ENCODE results near the gene NME3. TPM values are rescaled to one million over a fixed set of nuclear protein-coding genes. Genes with fewer than 3 reads are reported as not detected.

Gene NME3
- total and polyA plus RNA-seq, 12 donors: 0.95 to 1,073 (median 181) TPM

DNA sequence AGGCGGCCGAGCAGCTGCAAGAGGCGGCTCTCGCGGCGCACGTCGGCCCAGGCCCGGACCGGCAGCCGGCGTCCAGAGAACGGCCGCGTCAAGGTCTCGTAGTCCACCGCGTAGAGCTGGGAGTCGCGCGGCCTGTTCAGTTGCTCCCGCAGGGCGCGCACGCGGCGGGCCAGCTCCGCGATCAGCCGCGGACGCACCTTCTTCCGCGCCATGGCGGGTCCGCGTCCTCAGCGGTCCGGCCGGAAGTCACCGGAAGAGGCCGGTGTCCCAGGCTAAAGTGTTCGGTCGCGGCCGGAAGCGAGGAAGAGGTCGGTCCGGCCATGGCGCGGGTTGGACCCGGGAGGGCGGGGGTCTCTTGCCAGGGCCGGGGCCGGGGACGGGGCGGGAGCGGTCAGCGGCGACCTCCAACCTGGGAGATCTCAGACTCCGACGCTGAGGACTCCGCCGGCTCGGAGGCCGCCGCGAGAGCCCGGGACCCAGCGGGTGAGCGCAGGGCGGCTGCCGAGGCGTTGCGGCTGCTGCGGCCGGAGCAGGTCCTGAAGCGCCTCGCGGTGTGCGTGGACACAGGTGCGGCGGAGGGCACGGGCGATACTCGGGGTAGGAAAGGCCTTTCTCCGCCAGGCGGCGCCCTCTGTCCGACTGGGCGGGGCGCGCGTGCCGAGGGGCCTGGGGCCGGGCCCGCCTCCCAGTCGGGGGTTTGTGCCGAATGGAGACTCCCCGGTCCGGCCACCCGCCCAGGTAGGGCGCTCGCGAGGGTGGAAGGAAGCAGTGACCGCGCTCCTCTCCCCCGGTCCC is 1.8 kb upstream of the NME3 start, which contains the start of gene MRPS34:
MRPS34 (minus strand) TSS at position 227 of the 795 bp plus-strand sequence; CDS start at position 212, 15 bp downstream.
- Histone ChIP-seq H3K27me3 (no peaks in the 10 kb centered on the region), H3K36me3 (replicated peaks in 1 of 2) (peaks cover 0 to 40% of the 10 kb centered on the region in 2 donors), H3K4me1 (replicated peaks in 1 of 2) (peaks cover 26 to 36% of the 10 kb centered on the region in 2 donors), H3K4me3 (peak within 1 kb of the TSS; percentile 11 to 99 (median 64)), H3K9me3 (replicated peaks in 1 of 3) (no peaks in the 10 kb centered on the region), H3K27ac (peak within 1 kb of the TSS; percentile 79 to 93 (median 91))
- 0 to 1% (median 0%) methylated on average over 13 to 108 of the region's 108 CpGs; no CpG with 5 or more reads in 1 of the 4 donors for WGBS, 4 donors
- peak; percentile 56 for TF ChIP-seq POLR2A (IDR thresholded peaks at IDR 0.05)
- TF ChIP-seq, protein P1, sequence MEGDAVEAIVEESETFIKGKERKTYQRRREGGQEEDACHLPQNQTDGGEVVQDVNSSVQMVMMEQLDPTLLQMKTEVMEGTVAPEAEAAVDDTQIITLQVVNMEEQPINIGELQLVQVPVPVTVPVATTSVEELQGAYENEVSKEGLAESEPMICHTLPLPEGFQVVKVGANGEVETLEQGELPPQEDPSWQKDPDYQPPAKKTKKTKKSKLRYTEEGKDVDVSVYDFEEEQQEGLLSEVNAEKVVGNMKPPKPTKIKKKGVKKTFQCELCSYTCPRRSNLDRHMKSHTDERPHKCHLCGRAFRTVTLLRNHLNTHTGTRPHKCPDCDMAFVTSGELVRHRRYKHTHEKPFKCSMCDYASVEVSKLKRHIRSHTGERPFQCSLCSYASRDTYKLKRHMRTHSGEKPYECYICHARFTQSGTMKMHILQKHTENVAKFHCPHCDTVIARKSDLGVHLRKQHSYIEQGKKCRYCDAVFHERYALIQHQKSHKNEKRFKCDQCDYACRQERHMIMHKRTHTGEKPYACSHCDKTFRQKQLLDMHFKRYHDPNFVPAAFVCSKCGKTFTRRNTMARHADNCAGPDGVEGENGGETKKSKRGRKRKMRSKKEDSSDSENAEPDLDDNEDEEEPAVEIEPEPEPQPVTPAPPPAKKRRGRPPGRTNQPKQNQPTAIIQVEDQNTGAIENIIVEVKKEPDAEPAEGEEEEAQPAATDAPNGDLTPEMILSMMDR (IDR thresholded peaks at IDR 0.05): peak; percentile 53 to 86 (median 72)
- DNase-seq: peak; percentile 80 to 89 (median 84)
- intact Hi-C loops (cut with DNase I): loop anchor here in 1 of 2 donors (5.0 kb wide), 1 partner anchor 54 kb away; the partner anchor contains the start of genes FAHD1 and HAGH

DNA sequence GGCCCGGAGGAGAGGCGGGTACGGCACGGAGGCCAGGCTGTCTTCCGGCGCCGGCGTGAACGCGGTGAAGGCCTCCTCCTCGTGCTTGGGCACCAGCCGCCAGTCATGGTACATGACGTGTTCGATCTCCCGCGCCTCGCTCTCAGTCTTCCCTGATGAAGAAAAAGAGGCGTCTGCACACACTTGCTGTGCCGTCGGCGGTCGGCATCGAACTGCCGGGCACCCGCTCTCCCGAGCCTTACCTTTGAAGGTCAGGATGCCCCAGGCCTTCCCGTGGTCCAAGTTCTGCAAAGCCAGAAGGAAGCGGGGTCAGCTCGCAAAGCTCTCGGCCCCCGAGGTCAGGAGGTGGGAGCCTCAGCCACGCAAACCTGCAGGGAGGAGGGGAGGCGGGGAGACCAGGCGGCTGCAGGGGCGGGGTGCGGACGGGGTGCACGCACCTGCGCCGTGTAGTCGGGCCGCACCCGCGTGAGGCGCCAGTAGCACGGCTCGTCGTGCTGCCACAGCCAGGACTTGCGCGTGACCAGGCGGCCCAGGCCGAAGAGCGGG is 1.1 kb upstream of the NME3 start, which contains the start of gene EME2:
EME2 (plus strand) TSS at position 449 of the 546 bp plus-strand sequence. CDS start 418 bp downstream, outside the sequence.
- Histone ChIP-seq H3K27ac (peak within 1 kb of the TSS; percentile 79 to 93 (median 91)), H3K9me3 (replicated peaks in 1 of 3) (no peaks in the 10 kb centered on the region), H3K4me3 (peak within 1 kb of the TSS; percentile 11 to 99 (median 64)), H3K36me3 (replicated peaks in 1 of 2) (peaks cover 0 to 40% of the 10 kb centered on the region in 2 donors), H3K27me3 (no peaks in the 10 kb centered on the region), H3K4me1 (replicated peaks in 1 of 2) (peaks cover 26 to 36% of the 10 kb centered on the region in 2 donors)
- WGBS, 4 donors: 0 to 3% (median 1%) methylated on average over 12 to 53 of the region's 53 CpGs
- DNase-seq: peak in 4 of 7 donors; percentile 44 to 70 (median 59)
- TF ChIP-seq, protein P1 (IDR thresholded peaks at IDR 0.05): no peak
- TF ChIP-seq POLR2A (IDR thresholded peaks at IDR 0.05): no peak
- intact Hi-C loops (cut with DNase I): loop anchor here in 1 of 2 donors (5.0 kb wide), 1 partner anchor 55 kb away; the partner anchor contains the start of genes FAHD1 and HAGH

DNA sequence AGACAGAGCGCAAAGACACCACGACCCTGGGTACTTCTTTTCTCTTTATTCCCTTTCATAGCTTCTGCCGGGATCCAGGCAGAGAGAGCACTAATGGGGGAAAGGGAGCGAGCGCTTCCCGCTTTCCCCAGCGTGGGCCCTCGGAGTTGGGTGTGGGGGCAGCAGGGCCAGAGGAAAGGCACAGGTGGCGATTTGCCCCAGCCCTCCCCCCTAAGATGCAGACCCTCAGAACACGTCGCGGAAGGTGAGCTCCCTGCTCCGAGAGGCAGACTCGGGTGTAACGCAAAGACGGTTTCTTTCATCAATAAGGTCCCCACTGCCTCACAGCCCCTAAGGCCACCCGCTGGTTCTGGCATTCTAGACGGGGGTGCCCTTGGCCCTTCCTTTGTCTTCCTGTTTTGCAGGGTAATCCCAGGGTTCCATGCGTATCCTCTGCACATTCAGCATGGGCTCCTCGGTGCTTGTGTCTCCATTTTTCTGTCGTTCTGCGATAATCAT is 570 bp upstream of the NME3 start:
- H3K36me3 ChIP-seq (replicated peaks in 1 of 2): peaks cover 0 to 40% of the 10 kb centered on the region in 2 donors
- peak overlapping the region in 4 of 5 donors; percentile 87 to 93 (median 92) for H3K27ac ChIP-seq
- intact Hi-C loops (cut with DNase I): loop anchor here in 1 of 2 donors (5.0 kb wide), 1 partner anchor 55 kb away; the partner anchor contains the start of genes FAHD1 and HAGH
- no peaks in the 10 kb centered on the region for H3K9me3 ChIP-seq (replicated peaks in 1 of 3)
- no peak for TF ChIP-seq POLR2A (IDR thresholded peaks at IDR 0.05)
- H3K27me3 ChIP-seq: no peaks in the 10 kb centered on the region
- 7 to 11% (median 9%) methylated on average over 15 to 22 of the region's 22 CpGs for WGBS, 4 donors
- peak overlapping the region in 2 of 4 donors; percentile 91 to 99 for H3K4me3 ChIP-seq
- no peak for DNase-seq
- H3K4me1 ChIP-seq (replicated peaks in 1 of 2): peaks cover 26 to 36% of the 10 kb centered on the region in 2 donors

DNA sequence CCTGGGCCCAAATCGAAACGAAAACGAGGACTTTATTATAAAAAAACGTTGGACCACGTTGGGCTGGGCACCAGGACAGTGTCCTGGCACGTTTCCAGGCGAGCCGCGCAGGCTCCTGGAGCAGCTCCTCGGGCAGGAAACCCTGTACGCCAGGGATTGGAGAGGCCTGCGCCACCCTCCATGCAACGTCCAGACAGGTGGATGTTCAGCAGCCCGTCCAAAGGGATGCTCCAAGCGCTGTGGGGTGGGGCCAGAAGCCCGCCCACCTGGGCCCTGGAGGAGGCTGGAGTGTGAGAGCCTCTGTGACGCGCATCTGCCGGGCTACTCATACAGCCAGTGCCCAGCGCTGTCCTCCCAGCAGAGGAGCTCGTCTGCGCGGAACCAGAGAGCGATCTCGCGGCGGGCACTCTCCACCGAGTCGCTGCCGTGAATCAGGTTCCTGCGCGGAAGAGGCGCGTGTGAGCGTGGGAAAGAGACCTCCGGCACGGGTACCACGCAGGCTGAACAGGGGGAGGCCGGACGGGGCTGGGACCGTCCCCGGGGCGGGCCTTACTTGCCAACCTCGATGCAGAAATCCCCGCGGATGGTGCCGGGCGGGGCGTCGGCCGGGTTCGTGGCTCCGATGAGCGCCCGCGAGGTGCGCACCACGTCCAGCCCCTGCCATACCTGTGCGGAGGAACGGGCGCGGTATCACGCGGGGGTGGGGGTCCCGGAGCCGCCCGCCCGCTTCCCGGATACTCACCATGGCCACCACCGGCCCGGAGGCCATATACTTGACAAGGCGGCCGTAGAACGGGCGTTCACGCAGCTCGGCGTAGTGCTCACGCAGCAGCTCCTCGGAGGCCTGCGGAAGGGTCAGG is 785 bp downstream of the NME3 start:
- peaks cover 26 to 36% of the 10 kb centered on the region in 2 donors for H3K4me1 ChIP-seq (replicated peaks in 1 of 2)
- H3K9me3 ChIP-seq (replicated peaks in 1 of 3): no peaks in the 10 kb centered on the region
- 3 to 13% (median 5%) methylated on average over 28 to 81 of the region's 81 CpGs for WGBS, 4 donors
- H3K36me3 ChIP-seq (replicated peaks in 1 of 2): peaks cover 0 to 40% of the 10 kb centered on the region in 2 donors
- TF ChIP-seq POLR2A (IDR thresholded peaks at IDR 0.05): peak; percentile 57 to 78
- TF ChIP-seq, protein P1 (IDR thresholded peaks at IDR 0.05): peak in 1 of 6 experiments; percentile 12
- peak; percentile 84 to 95 (median 90) for DNase-seq
- H3K27me3 ChIP-seq: no peaks in the 10 kb centered on the region
- intact Hi-C loops (cut with DNase I): loop anchor here in 1 of 2 donors (5.0 kb wide), 1 partner anchor 57 kb away; the partner anchor contains the start of genes FAHD1 and HAGH
- peak overlapping the region; percentile 48 to 99 (median 92) for H3K4me3 ChIP-seq
- peak overlapping the region; percentile 9 to 93 (median 91) for H3K27ac ChIP-seq
